Activated naive CD8-positive, alpha-beta T cell treated with anti-CD3 and anti-CD28 coated beads for 36 hours (primary cell): ENCODE measurements around the gene USP6NL. TPM values are rescaled to one million over a fixed set of nuclear protein-coding genes. Genes with fewer than 3 reads are reported as not detected.

ENCODE experiments used
- DNase-seq: peaks from one replicate; pipeline ENCODE4 v3.0.0; 2021
- H3K27ac Mint-ChIP-seq: one replicate; pipeline ENCODE4 v1.8.0; 2022; ENCODE audit warnings: mild to moderate bottlenecking, moderate library complexity, mixed read lengths
- H3K27me3 Mint-ChIP-seq: one replicate; pipeline ENCODE4 v1.8.0; 2022; ENCODE audit warnings: mild to moderate bottlenecking, mixed read lengths
- H3K36me3 Mint-ChIP-seq: one replicate; pipeline ENCODE4 v1.8.0; 2021; ENCODE audit warnings: mild to moderate bottlenecking, mixed read lengths
- H3K4me1 Mint-ChIP-seq: one replicate; pipeline ENCODE4 v1.8.0; 2021; ENCODE audit warnings: mixed read lengths
- H3K4me3 Mint-ChIP-seq: one replicate; pipeline ENCODE4 v1.8.0; 2022; ENCODE audit warnings: mild to moderate bottlenecking, moderate library complexity, mixed read lengths
- H3K9me3 Mint-ChIP-seq: one replicate; pipeline ENCODE4 v1.8.0; 2022; ENCODE audit warnings: mixed read lengths
- total RNA-seq, 2 experiments: library from RNA; stranded (reverse); gene quantifications; one replicate each; pipeline ENCODE4 v1.2.3, GENCODE V29; 2021

Gene USP6NL
- total RNA-seq, 2 experiments from 2014 or later = 5.5 to 5.6 TPM

GRCh38 chr10:11532306-11532705, 79.1 kb downstream of the USP6NL start:
- Mint-ChIP-seq H3K27me3 (no peaks in the 10 kb centered on the region), H3K9me3 (no peaks in the 10 kb centered on the region), H3K27ac (no peak overlapping the region), H3K4me3 (peak overlapping the region; percentile 48), H3K4me1 (peaks cover 38% of the 10 kb centered on the region), H3K36me3 (no peaks in the 10 kb centered on the region)
- DNase-seq = no peak

GRCh38 chr10:11530806-11531205, 80.6 kb downstream of the USP6NL start:
- Mint-ChIP-seq H3K4me1 (peaks cover 42% of the 10 kb centered on the region), H3K36me3 (peaks cover 1% of the 10 kb centered on the region), H3K9me3 (no peaks in the 10 kb centered on the region), H3K27ac (no peak overlapping the region), H3K27me3 (no peaks in the 10 kb centered on the region), H3K4me3 (no peak overlapping the region)
- no peak for DNase-seq

GRCh38 chr10:11529276-11529903, 82.1 kb downstream of the USP6NL start:
- Mint-ChIP-seq H3K9me3 (no peaks in the 10 kb centered on the region), H3K27ac (no peak overlapping the region), H3K4me1 (peaks cover 42% of the 10 kb centered on the region), H3K4me3 (no peak overlapping the region), H3K36me3 (peaks cover 1% of the 10 kb centered on the region), H3K27me3 (no peaks in the 10 kb centered on the region)
- DNase-seq = no peak

GRCh38 chr10:11528286-11528685, 83.2 kb downstream of the USP6NL start:
- peaks cover 36% of the 10 kb centered on the region for H3K4me1 Mint-ChIP-seq
- no peak overlapping the region for H3K27ac Mint-ChIP-seq
- H3K36me3 Mint-ChIP-seq = peaks cover 1% of the 10 kb centered on the region
- peak overlapping the region; percentile 61 for H3K4me3 Mint-ChIP-seq
- H3K9me3 Mint-ChIP-seq = no peaks in the 10 kb centered on the region
- no peak for DNase-seq
- no peaks in the 10 kb centered on the region for H3K27me3 Mint-ChIP-seq

- peak overlapping the region; percentile 61 for H3K4me3 Mint-ChIP-seq
- peak overlapping the region; percentile 23 for H3K27ac Mint-ChIP-seq
- peaks cover 1% of the 10 kb centered on the region for H3K36me3 Mint-ChIP-seq
- peaks cover 31% of the 10 kb centered on the region for H3K4me1 Mint-ChIP-seq
- no peaks in the 10 kb centered on the region for H3K27me3 Mint-ChIP-seq
- no peak for DNase-seq
- no peaks in the 10 kb centered on the region for H3K9me3 Mint-ChIP-seq
Observed at GRCh38 chr10:11527691-11528255, 83.7 kb downstream of the USP6NL start.

- no peak for DNase-seq
- Mint-ChIP-seq H3K9me3 (no peaks in the 10 kb centered on the region), H3K27ac (no peak overlapping the region), H3K27me3 (no peaks in the 10 kb centered on the region), H3K36me3 (peaks cover 1% of the 10 kb centered on the region), H3K4me3 (peak overlapping the region; percentile 3), H3K4me1 (peaks cover 26% of the 10 kb centered on the region)
Observed at GRCh38 chr10:11527068-11527467, 84.4 kb downstream of the USP6NL start.

- peaks cover 1% of the 10 kb centered on the region for H3K36me3 Mint-ChIP-seq
- DNase-seq = no peak
- peaks cover 22% of the 10 kb centered on the region for H3K4me1 Mint-ChIP-seq
- H3K27me3 Mint-ChIP-seq = no peaks in the 10 kb centered on the region
- H3K4me3 Mint-ChIP-seq = no peak overlapping the region
- no peaks in the 10 kb centered on the region for H3K9me3 Mint-ChIP-seq
- no peak overlapping the region for H3K27ac Mint-ChIP-seq
Observed at GRCh38 chr10:11525503-11525902, 85.9 kb downstream of the USP6NL start.

GRCh38 chr10:11522821-11523245, 88.6 kb downstream of the USP6NL start:
- H3K36me3 Mint-ChIP-seq = peaks cover 1% of the 10 kb centered on the region
- DNase-seq = no peak
- no peaks in the 10 kb centered on the region for H3K9me3 Mint-ChIP-seq
- H3K4me3 Mint-ChIP-seq = no peak overlapping the region
- H3K4me1 Mint-ChIP-seq = peaks cover 9% of the 10 kb centered on the region
- no peak overlapping the region for H3K27ac Mint-ChIP-seq
- no peaks in the 10 kb centered on the region for H3K27me3 Mint-ChIP-seq

- H3K4me1 Mint-ChIP-seq = peaks cover 10% of the 10 kb centered on the region
- no peaks in the 10 kb centered on the region for H3K27me3 Mint-ChIP-seq
- H3K4me3 Mint-ChIP-seq = no peak overlapping the region
- H3K36me3 Mint-ChIP-seq = peaks cover 1% of the 10 kb centered on the region
- no peak overlapping the region for H3K27ac Mint-ChIP-seq
- no peak for DNase-seq
- no peaks in the 10 kb centered on the region for H3K9me3 Mint-ChIP-seq
Observed at GRCh38 chr10:11521860-11522259, 89.6 kb downstream of the USP6NL start.

- Mint-ChIP-seq H3K27me3 (no peaks in the 10 kb centered on the region), H3K4me1 (peaks cover 17% of the 10 kb centered on the region)
Observed at GRCh38 chr10:11520892-11521291, 90.6 kb downstream of the USP6NL start.

GRCh38 chr10:11517150-11517549, 94.3 kb downstream of the USP6NL start:
- Mint-ChIP-seq H3K4me3 (no peak overlapping the region), H3K27me3 (no peaks in the 10 kb centered on the region), H3K4me1 (peaks cover 21% of the 10 kb centered on the region), H3K9me3 (no peaks in the 10 kb centered on the region), H3K36me3 (no peaks in the 10 kb centered on the region), H3K27ac (no peak overlapping the region)
- peak; percentile 25 for DNase-seq

More at GRCh38 chr10:11520892-11521291, 90.6 kb downstream of the USP6NL start:
- no peaks in the 10 kb centered on the region for H3K9me3 Mint-ChIP-seq
- H3K4me3 Mint-ChIP-seq = no peak overlapping the region
- DNase-seq = no peak
- H3K27ac Mint-ChIP-seq = no peak overlapping the region
- peaks cover under 1% of the 10 kb centered on the region for H3K36me3 Mint-ChIP-seq

GRCh38 chr10:11516431-11516746, 95.1 kb downstream of the USP6NL start:
- H3K4me3 Mint-ChIP-seq = no peak overlapping the region
- H3K9me3 Mint-ChIP-seq = no peaks in the 10 kb centered on the region
- no peaks in the 10 kb centered on the region for H3K27me3 Mint-ChIP-seq
- H3K4me1 Mint-ChIP-seq = peaks cover 21% of the 10 kb centered on the region
- H3K27ac Mint-ChIP-seq = peak overlapping the region; percentile 27
- no peak for DNase-seq
- H3K36me3 Mint-ChIP-seq = no peaks in the 10 kb centered on the region

GRCh38 chr10:11515596-11516430, 95.6 kb downstream of the USP6NL start:
- H3K4me3 Mint-ChIP-seq = no peak overlapping the region
- no peaks in the 10 kb centered on the region for H3K27me3 Mint-ChIP-seq
- peak; percentile 28 for DNase-seq
- H3K36me3 Mint-ChIP-seq = no peaks in the 10 kb centered on the region
- H3K9me3 Mint-ChIP-seq = no peaks in the 10 kb centered on the region
- peaks cover 21% of the 10 kb centered on the region for H3K4me1 Mint-ChIP-seq
- H3K27ac Mint-ChIP-seq = peak overlapping the region; percentile 27

- peaks cover 2% of the 10 kb centered on the region for H3K36me3 Mint-ChIP-seq
- H3K9me3 Mint-ChIP-seq = no peaks in the 10 kb centered on the region
- no peak for DNase-seq
- H3K4me1 Mint-ChIP-seq = peaks cover 21% of the 10 kb centered on the region
- H3K27ac Mint-ChIP-seq = no peak overlapping the region
- H3K4me3 Mint-ChIP-seq = no peak overlapping the region
- no peaks in the 10 kb centered on the region for H3K27me3 Mint-ChIP-seq
Observed at GRCh38 chr10:11513727-11514126, 97.7 kb downstream of the USP6NL start.

- Mint-ChIP-seq H3K27me3 (no peaks in the 10 kb centered on the region), H3K27ac (no peak overlapping the region), H3K4me3 (no peak overlapping the region), H3K9me3 (no peaks in the 10 kb centered on the region), H3K4me1 (peaks cover 21% of the 10 kb centered on the region), H3K36me3 (peaks cover 2% of the 10 kb centered on the region)
- DNase-seq = no peak
Observed at GRCh38 chr10:11512596-11512995, 98.9 kb downstream of the USP6NL start.
